Measurements from ENCODE around the gene TBC1D9B. TPM values are rescaled to one million over a fixed set of nuclear protein-coding genes. Genes with fewer than 3 reads are reported as not detected.

TBC1D9B gene
- total RNA-seq, 1 experiment from 2014 or later = 127 TPM

- Histone ChIP-seq H3K27me3 (ENCODE audit: insufficient read depth, low read length) (no peaks in the 10 kb centered on the region), H3K4me2 (ENCODE audit: low read length) (no peak overlapping the region), H3K4me1 (ENCODE audit: control insufficient read depth in 1 of 2, insufficient read depth in 2 of 2, low read length in 2 of 2) (no peaks in the 10 kb centered on the region), H2AFZ (ENCODE audit: low read depth, low read length, poor library complexity, severe bottlenecking) (no peak overlapping the region), H3K36me3 (ENCODE audit: control insufficient read depth in 1 of 2, insufficient read depth in 2 of 2, low read length in 2 of 2) (peaks cover 26 to 36% of the 10 kb centered on the region in 2 experiments), H3K9me2 (ENCODE audit: insufficient read depth) (no peaks in the 10 kb centered on the region), H3K79me2 (ENCODE audit: insufficient read depth, low read length) (no peaks in the 10 kb centered on the region), H3K9me3 (ENCODE audit: control insufficient read depth in 1 of 2, insufficient read depth in 1 of 2, low read depth in 1 of 2, low read length in 2 of 2) (peaks cover 12 to 19% of the 10 kb centered on the region in 2 experiments; a peak in 3 of 4 replicates), H3K27ac (ENCODE audit: low read depth, low read length) (no peak overlapping the region), H4K20me1 (ENCODE audit: insufficient read depth) (no peaks in the 10 kb centered on the region), H3K4me3 (replicated peaks in 1 of 2; ENCODE audit: low read depth in 1 of 2, low read length in 2 of 2) (no peak overlapping the region), H3K9ac (ENCODE audit: low read length) (no peak overlapping the region)
- ChIA-PET POLR2A (no interaction called here), RAD21 (ENCODE audit: low non-redundant PET in 1 of 2, low total read pairs in 2 of 2, uncharacterized antibody in 2 of 2, unreplicated experiment in 2 of 2) (no interaction called here), CTCF (no interaction called here)
- no TSS peak for BruUV-seq (replicated peaks)
- DNase-seq (ENCODE audit: low read depth, low spot score) (no peak), ATAC-seq (no peak)
- intact Hi-C loops (cut with micrococcal nuclease) = no loop called here
- no peak for TF ChIP-seq ZNF274 (IDR thresholded peaks at IDR 0.05; ENCODE audit: low read depth, low read length)
- TF ChIP-seq ATF3 (IDR thresholded peaks at IDR 0.05) = no peak
- TF ChIP-seq EZH2phosphoT487 (IDR thresholded peaks at IDR 0.05; ENCODE audit: borderline replicate concordance) = no peak
- TF ChIP-seq POLR2AphosphoS5 (IDR thresholded peaks at IDR 0.05; ENCODE audit: low read depth, low read length) = no peak
- TF ChIP-seq CEBPB (IDR thresholded peaks at IDR 0.05; ENCODE audit: low read depth) = no peak
- TF ChIP-seq YY1 (IDR thresholded peaks at IDR 0.05; ENCODE audit: extremely low read depth, insufficient replicate concordance, low read depth, low read length) = no peak
- no peak for TF ChIP-seq ZFX (IDR thresholded peaks at IDR 0.05)
- no peak for TF ChIP-seq RAD21 (IDR thresholded peaks at IDR 0.05; ENCODE audit: low read depth)
- TF ChIP-seq ELF1 (IDR thresholded peaks at IDR 0.05; ENCODE audit: borderline replicate concordance, low read depth) = no peak
- TF ChIP-seq FOSL1 (IDR thresholded peaks at IDR 0.05; ENCODE audit: low read depth) = no peak
- no peak for TF ChIP-seq CTCF (IDR thresholded peaks at IDR 0.05 in 2 of 3, conservative IDR thresholded peaks at IDR 0.05 in 1 of 3; ENCODE audit: borderline replicate concordance in 1 of 3, insufficient read depth in 1 of 3, low read depth in 2 of 3, low read length in 2 of 3)
- TF ChIP-seq ZBTB33 (IDR thresholded peaks at IDR 0.05; ENCODE audit: extremely low read depth, insufficient replicate concordance, low read length) = no peak
- TF ChIP-seq CBX3 (IDR thresholded peaks at IDR 0.05; ENCODE audit: low read depth) = no peak
- TF ChIP-seq REST (IDR thresholded peaks at IDR 0.05; ENCODE audit: low read depth) = no peak
- no peak for TF ChIP-seq JUND (IDR thresholded peaks at IDR 0.05)
- TF ChIP-seq SRF (IDR thresholded peaks at IDR 0.05; ENCODE audit: low read depth) = no peak
- no peak for TF ChIP-seq SP1 (IDR thresholded peaks at IDR 0.05; ENCODE audit: low read depth)
- no peak for TF ChIP-seq MAX (IDR thresholded peaks at IDR 0.05)
- no peak for TF ChIP-seq TCF7L2 (IDR thresholded peaks at IDR 0.05; ENCODE audit: borderline replicate concordance, extremely low read depth, insufficient read depth, insufficient read length)
Measured at GRCh38 chr5:179879003-179879689, 28.6 kb downstream of the TBC1D9B start.

All from HCT116 (cell line).